ENCODE measurements around the gene GEMIN2.
"Not testable (repeated sequence)": the region's sequence is repeated elsewhere in the genome, so short reads cannot be mapped to it uniquely, and the experiment has no call there.

GEMIN2 gene

GRCh38 chr14:39176263-39177167 lies 62.4 kb downstream of the GEMIN2 start:
- no peak for DNase-seq (ENCODE audit: low spot score)

- no peak for DNase-seq (ENCODE audit: low spot score)
Measured at GRCh38 chr14:39177168-39177545, 63.0 kb downstream of the GEMIN2 start.

GRCh38 chr14:39179042-39179441 lies 64.9 kb downstream of the GEMIN2 start:
- no peak for DNase-seq (ENCODE audit: low spot score)

- no peak for DNase-seq (ENCODE audit: low spot score)
Measured at GRCh38 chr14:39180553-39180952, 66.4 kb downstream of the GEMIN2 start.

GRCh38 chr14:39181026-39181692 lies 67.0 kb downstream of the GEMIN2 start:
- DNase-seq (ENCODE audit: low spot score) = no peak

GRCh38 chr14:39181693-39182047 lies 67.5 kb downstream of the GEMIN2 start:
- DNase-seq (ENCODE audit: low spot score) = no peak

- DNase-seq (ENCODE audit: low spot score) = no peak
Measured at GRCh38 chr14:39182770-39183684, 68.9 kb downstream of the GEMIN2 start.

- DNase-seq (ENCODE audit: low spot score) = not testable (repeated sequence)
Measured at GRCh38 chr14:39183685-39184003, 69.5 kb downstream of the GEMIN2 start.

- no peak for DNase-seq (ENCODE audit: low spot score)
Measured at GRCh38 chr14:39184628-39185255, 70.6 kb downstream of the GEMIN2 start.

- DNase-seq (ENCODE audit: low spot score) = no peak
Measured at GRCh38 chr14:39185256-39186049, 71.3 kb downstream of the GEMIN2 start.

Data from HuH-7.5 (cell line).